ENCODE measurements around the gene TNRC6B.

Gene TNRC6B

DNA sequence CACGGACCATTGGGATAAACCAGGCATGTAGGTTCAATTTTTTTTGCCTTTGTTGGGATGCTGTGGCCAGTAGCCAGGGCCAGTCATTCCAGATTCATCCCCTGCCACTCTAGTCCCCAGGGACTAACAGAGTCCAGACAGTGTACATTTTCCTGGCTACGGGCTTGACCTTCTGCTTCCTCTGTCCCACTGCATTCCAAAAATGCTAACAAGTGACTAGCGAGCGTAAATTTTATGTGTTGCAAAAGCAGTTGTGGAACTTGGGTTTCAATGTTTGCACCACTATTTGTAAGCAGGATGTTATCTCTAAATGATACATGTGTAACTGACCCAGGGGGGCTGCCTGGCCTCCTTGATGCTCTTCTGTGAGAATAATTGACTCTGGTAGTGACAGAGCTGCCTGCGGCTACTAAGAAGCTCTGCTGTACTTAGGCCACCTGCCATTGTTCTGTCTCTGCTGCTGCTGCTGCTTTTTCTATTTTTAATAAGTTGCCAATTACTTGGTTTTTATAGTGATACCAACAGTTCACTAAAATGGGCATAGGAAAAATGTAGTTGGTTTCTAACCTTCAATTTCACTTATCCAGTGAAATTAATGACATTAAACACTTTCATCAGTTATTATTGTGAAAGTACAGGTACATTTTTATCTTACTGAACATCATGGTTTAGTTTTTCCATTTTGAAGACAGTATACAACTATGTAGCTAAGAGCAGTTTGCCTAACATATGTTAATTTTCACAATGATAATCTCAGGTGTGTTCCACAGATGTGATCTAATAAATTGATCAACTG lies 26.8 kb downstream of the TNRC6B start:
- ChIA-PET CTCF (interaction anchor here (0.5 kb wide), 1 partner anchor 53 kb away, joined by 6 read pairs; no protein-coding TSS in a partner anchor), POLR2A (no interaction called here)
- peaks cover 23% of the 10 kb centered on the region for H3K4me1 ChIP-seq (ENCODE audit: control insufficient read depth, insufficient read depth, low read length)
- H3K36me3 ChIP-seq (ENCODE audit: control insufficient read depth in 2 of 2, insufficient read depth in 1 of 2, low read length in 2 of 2), result no peaks in the 10 kb centered on the region
- no peak overlapping the region for H3K4me3 ChIP-seq (ENCODE audit: low read depth, low read length)
- no peak for TF ChIP-seq SP2 (tag by site-specific recombination; IDR thresholded peaks at IDR 0.05)
- peak; percentile 70; the same call in 1 of the 2 replicates for TF ChIP-seq TRIM28 (IDR thresholded peaks at IDR 0.05; ENCODE audit: borderline replicate concordance, low read length)
- TF ChIP-seq ZNF600 (tag by site-specific recombination; IDR thresholded peaks at IDR 0.05), result 0 out of 2 replicates have a peak, but pooled peaks have one; percentile 48
- peak; percentile 97 for TF ChIP-seq PRDM1 (tag by site-specific recombination; IDR thresholded peaks at IDR 0.05)
- peak; percentile 24; the same call in 1 of the 2 replicates for TF ChIP-seq ZIC2 (tag by site-specific recombination; IDR thresholded peaks at IDR 0.05)
- peak; percentile 67 for TF ChIP-seq GLIS1 (tag by site-specific recombination; IDR thresholded peaks at IDR 0.05)
- TF ChIP-seq, protein P1, sequence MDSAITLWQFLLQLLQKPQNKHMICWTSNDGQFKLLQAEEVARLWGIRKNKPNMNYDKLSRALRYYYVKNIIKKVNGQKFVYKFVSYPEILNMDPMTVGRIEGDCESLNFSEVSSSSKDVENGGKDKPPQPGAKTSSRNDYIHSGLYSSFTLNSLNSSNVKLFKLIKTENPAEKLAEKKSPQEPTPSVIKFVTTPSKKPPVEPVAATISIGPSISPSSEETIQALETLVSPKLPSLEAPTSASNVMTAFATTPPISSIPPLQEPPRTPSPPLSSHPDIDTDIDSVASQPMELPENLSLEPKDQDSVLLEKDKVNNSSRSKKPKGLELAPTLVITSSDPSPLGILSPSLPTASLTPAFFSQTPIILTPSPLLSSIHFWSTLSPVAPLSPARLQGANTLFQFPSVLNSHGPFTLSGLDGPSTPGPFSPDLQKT (IDR thresholded peaks at IDR 0.05; ENCODE audit: borderline replicate concordance, low read depth, low read length), result no peak
- peak; percentile 67 for TF ChIP-seq FEZF1 (tag by site-specific recombination; IDR thresholded peaks at IDR 0.05)
- H3K9me3 ChIP-seq (ENCODE audit: control insufficient read depth, insufficient read depth, low read depth, low read length), result no peaks in the 10 kb centered on the region
- H3K27ac ChIP-seq (ENCODE audit: extremely low read depth, low read depth, low read length), result no peak overlapping the region

GRCh38 chr22:40206561-40206960 lies 28.8 kb downstream of the TNRC6B start:
- peaks cover 25% of the 10 kb centered on the region for H3K4me1 ChIP-seq (ENCODE audit: control insufficient read depth, insufficient read depth, low read length)
- CTCF ChIA-PET, result interaction anchor here (0.5 to 1.2 kb wide), 3 partner anchors 11 to 685 kb away, joined by 3 to 6 read pairs (median 5); no protein-coding TSS in a partner anchor
- TF ChIP-seq ZNF623 (tag by site-specific recombination; IDR thresholded peaks at IDR 0.05) (no peak), SP3 (tag by site-specific recombination; IDR thresholded peaks at IDR 0.05) (no peak), ZNF416 (tag by site-specific recombination; IDR thresholded peaks at IDR 0.05) (no peak), SCRT1 (tag by site-specific recombination; IDR thresholded peaks at IDR 0.05; ENCODE audit: borderline replicate concordance) (peak; percentile 94), ZNF560 (tag by site-specific recombination; IDR thresholded peaks at IDR 0.05; ENCODE audit: borderline replicate concordance) (no peak), ZBTB44 (tag by site-specific recombination; IDR thresholded peaks at IDR 0.05) (no peak), ZNF785 (tag by site-specific recombination; IDR thresholded peaks at IDR 0.05) (no peak), SCRT2 (tag by site-specific recombination; IDR thresholded peaks at IDR 0.05) (peak; percentile 92), MZF1 (tag by site-specific recombination; IDR thresholded peaks at IDR 0.05; ENCODE audit: borderline replicate concordance) (no peak), GLI4 (tag by site-specific recombination; IDR thresholded peaks at IDR 0.05) (no peak)
- TF ChIP-seq, protein P2, sequence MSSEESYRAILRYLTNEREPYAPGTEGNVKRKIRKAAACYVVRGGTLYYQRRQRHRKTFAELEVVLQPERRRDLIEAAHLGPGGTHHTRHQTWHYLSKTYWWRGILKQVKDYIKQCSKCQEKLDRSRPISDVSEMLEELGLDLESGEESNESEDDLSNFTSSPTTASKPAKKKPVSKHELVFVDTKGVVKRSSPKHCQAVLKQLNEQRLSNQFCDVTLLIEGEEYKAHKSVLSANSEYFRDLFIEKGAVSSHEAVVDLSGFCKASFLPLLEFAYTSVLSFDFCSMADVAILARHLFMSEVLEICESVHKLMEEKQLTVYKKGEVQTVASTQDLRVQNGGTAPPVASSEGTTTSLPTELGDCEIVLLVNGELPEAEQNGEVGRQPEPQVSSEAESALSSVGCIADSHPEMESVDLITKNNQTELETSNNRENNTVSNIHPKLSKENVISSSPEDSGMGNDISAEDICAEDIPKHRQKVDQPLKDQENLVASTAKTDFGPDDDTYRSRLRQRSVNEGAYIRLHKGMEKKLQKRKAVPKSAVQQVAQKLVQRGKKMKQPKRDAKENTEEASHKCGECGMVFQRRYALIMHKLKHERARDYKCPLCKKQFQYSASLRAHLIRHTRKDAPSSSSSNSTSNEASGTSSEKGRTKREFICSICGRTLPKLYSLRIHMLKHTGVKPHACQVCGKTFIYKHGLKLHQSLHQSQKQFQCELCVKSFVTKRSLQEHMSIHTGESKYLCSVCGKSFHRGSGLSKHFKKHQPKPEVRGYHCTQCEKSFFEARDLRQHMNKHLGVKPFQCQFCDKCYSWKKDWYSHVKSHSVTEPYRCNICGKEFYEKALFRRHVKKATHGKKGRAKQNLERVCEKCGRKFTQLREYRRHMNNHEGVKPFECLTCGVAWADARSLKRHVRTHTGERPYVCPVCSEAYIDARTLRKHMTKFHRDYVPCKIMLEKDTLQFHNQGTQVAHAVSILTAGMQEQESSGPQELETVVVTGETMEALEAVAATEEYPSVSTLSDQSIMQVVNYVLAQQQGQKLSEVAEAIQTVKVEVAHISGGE (tag by site-specific recombination; conservative IDR thresholded peaks at IDR 0.05; ENCODE audit: low read depth), result no peak
- TF ChIP-seq, protein P3, sequence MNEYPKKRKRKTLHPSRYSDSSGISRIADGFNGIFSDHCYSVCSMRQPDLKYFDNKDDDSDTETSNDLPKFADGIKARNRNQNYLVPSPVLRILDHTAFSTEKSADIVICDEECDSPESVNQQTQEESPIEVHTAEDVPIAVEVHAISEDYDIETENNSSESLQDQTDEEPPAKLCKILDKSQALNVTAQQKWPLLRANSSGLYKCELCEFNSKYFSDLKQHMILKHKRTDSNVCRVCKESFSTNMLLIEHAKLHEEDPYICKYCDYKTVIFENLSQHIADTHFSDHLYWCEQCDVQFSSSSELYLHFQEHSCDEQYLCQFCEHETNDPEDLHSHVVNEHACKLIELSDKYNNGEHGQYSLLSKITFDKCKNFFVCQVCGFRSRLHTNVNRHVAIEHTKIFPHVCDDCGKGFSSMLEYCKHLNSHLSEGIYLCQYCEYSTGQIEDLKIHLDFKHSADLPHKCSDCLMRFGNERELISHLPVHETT (tag by site-specific recombination; IDR thresholded peaks at IDR 0.05), result no peak
- TF ChIP-seq, protein P4, sequence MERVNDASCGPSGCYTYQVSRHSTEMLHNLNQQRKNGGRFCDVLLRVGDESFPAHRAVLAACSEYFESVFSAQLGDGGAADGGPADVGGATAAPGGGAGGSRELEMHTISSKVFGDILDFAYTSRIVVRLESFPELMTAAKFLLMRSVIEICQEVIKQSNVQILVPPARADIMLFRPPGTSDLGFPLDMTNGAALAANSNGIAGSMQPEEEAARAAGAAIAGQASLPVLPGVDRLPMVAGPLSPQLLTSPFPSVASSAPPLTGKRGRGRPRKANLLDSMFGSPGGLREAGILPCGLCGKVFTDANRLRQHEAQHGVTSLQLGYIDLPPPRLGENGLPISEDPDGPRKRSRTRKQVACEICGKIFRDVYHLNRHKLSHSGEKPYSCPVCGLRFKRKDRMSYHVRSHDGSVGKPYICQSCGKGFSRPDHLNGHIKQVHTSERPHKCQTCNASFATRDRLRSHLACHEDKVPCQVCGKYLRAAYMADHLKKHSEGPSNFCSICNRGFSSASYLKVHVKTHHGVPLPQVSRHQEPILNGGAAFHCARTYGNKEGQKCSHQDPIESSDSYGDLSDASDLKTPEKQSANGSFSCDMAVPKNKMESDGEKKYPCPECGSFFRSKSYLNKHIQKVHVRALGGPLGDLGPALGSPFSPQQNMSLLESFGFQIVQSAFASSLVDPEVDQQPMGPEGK (tag by site-specific recombination; IDR thresholded peaks at IDR 0.05), result no peak
- TF ChIP-seq, protein P5, sequence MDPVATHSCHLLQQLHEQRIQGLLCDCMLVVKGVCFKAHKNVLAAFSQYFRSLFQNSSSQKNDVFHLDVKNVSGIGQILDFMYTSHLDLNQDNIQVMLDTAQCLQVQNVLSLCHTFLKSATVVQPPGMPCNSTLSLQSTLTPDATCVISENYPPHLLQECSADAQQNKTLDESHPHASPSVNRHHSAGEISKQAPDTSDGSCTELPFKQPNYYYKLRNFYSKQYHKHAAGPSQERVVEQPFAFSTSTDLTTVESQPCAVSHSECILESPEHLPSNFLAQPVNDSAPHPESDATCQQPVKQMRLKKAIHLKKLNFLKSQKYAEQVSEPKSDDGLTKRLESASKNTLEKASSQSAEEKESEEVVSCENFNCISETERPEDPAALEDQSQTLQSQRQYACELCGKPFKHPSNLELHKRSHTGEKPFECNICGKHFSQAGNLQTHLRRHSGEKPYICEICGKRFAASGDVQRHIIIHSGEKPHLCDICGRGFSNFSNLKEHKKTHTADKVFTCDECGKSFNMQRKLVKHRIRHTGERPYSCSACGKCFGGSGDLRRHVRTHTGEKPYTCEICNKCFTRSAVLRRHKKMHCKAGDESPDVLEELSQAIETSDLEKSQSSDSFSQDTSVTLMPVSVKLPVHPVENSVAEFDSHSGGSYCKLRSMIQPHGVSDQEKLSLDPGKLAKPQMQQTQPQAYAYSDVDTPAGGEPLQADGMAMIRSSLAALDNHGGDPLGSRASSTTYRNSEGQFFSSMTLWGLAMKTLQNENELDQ (tag by site-specific recombination; IDR thresholded peaks at IDR 0.05; ENCODE audit: low read depth), result no peak

More at GRCh38 chr22:40206561-40206960, 28.8 kb downstream of the TNRC6B start:
- Histone ChIP-seq H3K27ac (ENCODE audit: extremely low read depth, low read depth, low read length) (no peak overlapping the region), H3K4me3 (ENCODE audit: low read depth, low read length) (no peak overlapping the region), H3K36me3 (ENCODE audit: control insufficient read depth in 2 of 2, insufficient read depth in 1 of 2, low read length in 2 of 2) (no peaks in the 10 kb centered on the region), H3K9me3 (ENCODE audit: control insufficient read depth, insufficient read depth, low read depth, low read length) (no peaks in the 10 kb centered on the region)
- POLR2A ChIA-PET, result no interaction called here
